Heart left ventricle (tissue), 16 donors: Measurements from ENCODE around the gene TRAF7. TPM values are rescaled to one million over a fixed set of nuclear protein-coding genes. Genes with fewer than 3 reads are reported as not detected.

ENCODE experiments used
- ATAC-seq, 4 donors: fragments of 200-7000 bp; cut with Tn5 transposase; one replicate each; pipeline ENCODE4 v1.9.1; 2020 to 2022; ENCODE audit warnings: moderate library complexity in 4 of 4, mild to moderate bottlenecking in 3 of 4, moderate number of reproducible peaks in 1 of 4
- DNase-seq, 5 donors: peaks; one replicate each; pipeline ENCODE4 v3.0.0-alpha.2; 2020
- H3K27ac ChIP-seq, 12 donors: fragments of 200-600 bp; sonication (generic) in 4 of 12; one replicate each; pipeline versions ENCODE4 v1.5.0 to v1.8.0; 2016 to 2022; ENCODE audit warnings: mild to moderate bottlenecking in 2 of 12
- H3K27me3 ChIP-seq, 9 donors: fragments of 200-600 bp; sonication (generic) in 2 of 9; one replicate each; pipeline versions ENCODE4 v1.5.1 to v1.8.0; 2016 to 2022; ENCODE audit warnings: mild to moderate bottlenecking in 3 of 9
- H3K36me3 ChIP-seq, 9 donors: fragments of 200-600 bp; sonication (generic) in 2 of 9; one replicate each; pipeline versions ENCODE4 v1.5.0 to v1.8.0; 2018 to 2022; ENCODE audit warnings: mild to moderate bottlenecking in 2 of 9
- H3K4me1 ChIP-seq, 12 donors: fragments of 200-600 bp; sonication (generic) in 4 of 12; one replicate each; pipeline versions ENCODE4 v1.5.0 to v1.8.0; 2016 to 2022; ENCODE audit warnings: mild to moderate bottlenecking in 3 of 12
- H3K4me3 ChIP-seq, 12 donors: fragments of 200-600 bp; sonication (generic) in 4 of 12; one replicate each; pipeline versions ENCODE4 v1.5.0 to v1.8.0; 2017 to 2022; ENCODE audit warnings: mild to moderate bottlenecking in 9 of 12, moderate library complexity in 4 of 12
- H3K9me3 ChIP-seq, 12 donors: fragments of 200-600 bp; sonication (generic) in 4 of 12; one replicate each; pipeline versions ENCODE4 v1.5.0 to v1.8.0; 2016 to 2022; ENCODE audit warnings: mild to moderate bottlenecking in 1 of 12
- CTCF ChIP-seq, 12 donors: fragments of 200-600 bp; sonication (generic) in 4 of 12; IDR thresholded peaks; one replicate each; pipeline versions ENCODE4 v1.5.0 to v1.8.0; 2018 to 2022; ENCODE audit warnings: antibody characterized with exemption in 12 of 12, mild to moderate bottlenecking in 5 of 12
- POLR2A ChIP-seq, 2 donors: fragments of 450-650 bp; IDR thresholded peaks; one replicate each; pipeline ENCODE4 v1.6.1; 2017; ENCODE audit warnings: antibody characterized with exemption in 2 of 2, mild to moderate bottlenecking in 2 of 2, moderate library complexity in 2 of 2
- WGBS, 4 donors: extraction: QIAGEN DNeasy Blood & Tissue Kit in 2 of 4; methylation state at CpG; one replicate each; pipeline versions ENCODE4 v1.1.5 to v1.1.7; 2013 to 2018; 5-methylcytosine and 5-hydroxymethylcytosine counted together
- intact Hi-C, 10 donors: fragments of 100-400 bp; cut with DNase I; formaldehyde crosslinking; loops; one replicate each; pipeline versions ENCODE4 v1.11.1 to v1.14.2; 2022
- polyA plus RNA-seq, 2 donors: library from polyadenylated mRNA; stranded (reverse); fragments of 200-250 nt; gene quantifications; one replicate each; pipeline ENCODE4 v1.2.3, GENCODE V29; 2013
- total RNA-seq, 9 donors: library from RNA; depleted of rRNA in 2 of 9; stranded (reverse); fragments of >200 nt in 2 of 9; fragmentation: NEBNext Ultra II Directional in 3 of 9; extraction: Animal tissue kit (Norgen Biotek cat#: 25700) in 3 of 9; gene quantifications; one replicate each; pipeline versions ENCODE4 v1.1.0 to v1.2.4, GENCODE V29; 2016 to 2023
- donor health status: ischemic (EF 13 %, LVEDD 7.1; RV severe dilation, severe dysfunction).
- donor health status: healthy with polysubstance abuse.
- donor health status: DM: no; HTN: yes; CAD: no.
- donor health status: DM: no; HTN: no; CAD: no.
- donor health status: ischemic (EF 25% LVEDD 6.9; RV normal size, moderate dysfunction).
- donor health status: ischemic (EF 25% LVEDD 5.7; RV mildly dilated, moderate dysfunction).
- donor health status: healthy.
- donor health status: DM: yes; HTN: yes; CAD: no.
- donor health status: ischemic (EF 35%, LVEDD 5.7; RV mildly dilated, moderate dysfunction).
- donor health status: nonischemic (EF 11% LVEDD 7.7; RV severe dilation, severe dysfunction).
- donor health status: DM: yes; HTN: yes; CAD: no.
- donor health status: PGD.
- donor health status: ischemic (EF 29% LVEDD 5.4; RV normal size, mild dysfunction).
- donor health status: nonischemic (EF 23%, LVEDD 6.1; RV moderate dilation, normal function).

TRAF7 gene
- total and polyA plus RNA-seq, 11 donors: 12.2 to 40.2 (median 27.0) TPM

GRCh38 chr16:2213817-2214718, 58.5 kb downstream of the TRAF7 start:
- no peak for ATAC-seq

GRCh38 chr16:2214719-2214968, 59.1 kb downstream of the TRAF7 start, which contains the start of gene PGP:
TSS of gene PGP (minus strand) at chr16:2214840. CDS start at chr16:2214777, 63 bp downstream.
- intact Hi-C loops: loop anchor here in 1 of 10 donors (10.0 kb wide), 1 partner anchor 60 kb away; the partner anchor contains the start of gene TRAF7
- peaks cover 14 to 49% (median 29%) of the 10 kb centered on the region in 12 donors for H3K4me1 ChIP-seq

More at GRCh38 chr16:2213817-2214718, 58.5 kb downstream of the TRAF7 start:
- Histone ChIP-seq H3K4me1 (peaks cover 14 to 52% (median 29%) of the 10 kb centered on the region in 12 donors), H3K9me3 (no peaks in the 10 kb centered on the region), H3K27ac (peak overlapping the region; percentile 27 to 94 (median 88)), H3K36me3 (peaks cover 0 to 20% (median 11%) of the 10 kb centered on the region in 9 donors), H3K4me3 (peak overlapping the region; percentile 64 to 99 (median 88)), H3K27me3 (no peaks in the 10 kb centered on the region)
- TF ChIP-seq POLR2A (IDR thresholded peaks at IDR 0.05) (no peak), CTCF (IDR thresholded peaks at IDR 0.05) (no peak)
- no peak for DNase-seq
- intact Hi-C loops: loop anchor here in 1 of 10 donors (10.0 kb wide), 1 partner anchor 59 kb away; the partner anchor contains the start of gene TRAF7
- WGBS, 4 donors: 1 to 5% (median 1%) methylated on average over 10 to 98 of the region's 98 CpGs

GRCh38 chr16:2216330-2216729, 60.7 kb downstream of the TRAF7 start:
- Histone ChIP-seq H3K4me1 (peaks cover 14 to 38% (median 27%) of the 10 kb centered on the region in 12 donors), H3K4me3 (no peak overlapping the region), H3K36me3 (peaks cover 0 to 9% (median 0%) of the 10 kb centered on the region in 9 donors), H3K27me3 (no peaks in the 10 kb centered on the region), H3K27ac (no peak overlapping the region), H3K9me3 (no peaks in the 10 kb centered on the region)
- TF ChIP-seq CTCF (IDR thresholded peaks at IDR 0.05) (no peak), POLR2A (IDR thresholded peaks at IDR 0.05) (no peak)
- WGBS, 4 donors: 97 to 99% (median 98%) methylated on average over 4 of the region's 4 CpGs
- DNase-seq (no peak), ATAC-seq (no peak)
- intact Hi-C loops: loop anchor here in 1 of 10 donors (10.0 kb wide), 1 partner anchor 62 kb away; the partner anchor contains the start of gene TRAF7

More at GRCh38 chr16:2214719-2214968, 59.1 kb downstream of the TRAF7 start, which contains the start of gene PGP:
- TF ChIP-seq CTCF (IDR thresholded peaks at IDR 0.05): no peak
- TF ChIP-seq POLR2A (IDR thresholded peaks at IDR 0.05): no peak
- 0 to 1% (median 1%) methylated on average over 14 to 48 of the region's 48 CpGs for WGBS, 4 donors
- DNase-seq (no peak), ATAC-seq (peak in 2 of 4 donors; percentile 82 to 87)
- H3K36me3 ChIP-seq: peaks cover 0 to 14% (median 5%) of the 10 kb centered on the region in 9 donors
- H3K4me3 ChIP-seq: peak within 1 kb of the TSS; percentile 64 to 99 (median 88)
- peak within 1 kb of the TSS; percentile 84 to 99 (median 95) for H3K27ac ChIP-seq
- no peaks in the 10 kb centered on the region for H3K27me3 ChIP-seq
- no peaks in the 10 kb centered on the region for H3K9me3 ChIP-seq
